T-cell (primary cell): ENCODE results near the gene SHISA8. TPM values are rescaled to one million over a fixed set of nuclear protein-coding genes. Genes with fewer than 3 reads are reported as not detected.
"Not testable (repeated sequence)": the region's sequence is repeated elsewhere in the genome, so short reads cannot be mapped to it uniquely, and the experiment has no call there.

Source experiments
- ATAC-seq, 4 experiments: fragments of 200-7000 bp in 3 of 4; fragments of 150-1000 bp in 1 of 4; cut with Tn5 transposase; replicated peaks in 1 of 4; 1 replicate in 3 of 4; 2 replicates in 1 of 4; pipeline ENCODE4 v1.10.0; 2021; ENCODE audit warnings: moderate library complexity in 3 of 4, mild to moderate bottlenecking in 2 of 4, moderate number of reproducible peaks in 1 of 4
- CTCF ChIA-PET, 2 donors: fragments of 300-600 bp; sonication (Branson Sonifier 250); formaldehyde crosslinking; loops; one replicate each; lab custom pipeline; 2022; ENCODE audit warnings: antibody characterized with exemption in 2 of 2; lab: Charles Lee
- POLR2A ChIA-PET, 2 donors: fragments of 300-600 bp; sonication (Branson Sonifier 250); formaldehyde crosslinking; loops; one replicate each; lab custom pipeline; 2022; ENCODE audit warnings: antibody characterized with exemption in 2 of 2; lab: Charles Lee
- DNase-seq, 35 experiments: peaks; one replicate each; pipeline versions ENCODE4 v3.0.0 to v3.0.0-alpha.2; 2013 to 2023
- H3K27ac ChIP-seq: one replicate; pipeline ENCODE4 v1.5.1; 2013; ENCODE audit warnings: low read length
- H3K27me3 ChIP-seq, 2 experiments: replicated peaks in 1 of 2; 1 replicate in 1 of 2; 2 replicates in 1 of 2; pipeline versions ENCODE4 v1.6.1 to v1.7.0; 2013; ENCODE audit warnings: low read length in 1 of 2, mixed read lengths in 1 of 2; ENCODE audit not compliant: control insufficient read depth in 2 of 2, insufficient read depth in 2 of 2; ENCODE audit errors: extremely low read depth in 1 of 2
- H3K36me3 ChIP-seq, 2 donors: 1 replicate in 1 of 2; 2 replicates in 1 of 2; pipeline versions ENCODE4 v1.6.1 to v1.7.0; 2013; ENCODE audit warnings: low read length in 1 of 2; ENCODE audit not compliant: control insufficient read depth in 2 of 2, insufficient read depth in 1 of 2; ENCODE audit errors: extremely low read depth in 1 of 2
- H3K4me1 ChIP-seq, 2 experiments: 1 replicate in 1 of 2; 2 replicates in 1 of 2; pipeline versions ENCODE4 v1.6.1 to v1.7.0; 2013; ENCODE audit warnings: low read length in 2 of 2, mixed read lengths in 1 of 2; ENCODE audit not compliant: insufficient read depth in 2 of 2, control insufficient read depth in 1 of 2; ENCODE audit errors: extremely low read depth in 1 of 2
- H3K4me3 ChIP-seq, 2 donors: 1 replicate in 1 of 2; 2 replicates in 1 of 2; pipeline versions ENCODE4 v1.5.1 to v1.7.0; 2013; ENCODE audit warnings: mild to moderate bottlenecking in 2 of 2, low read length in 1 of 2, moderate library complexity in 1 of 2; ENCODE audit not compliant: control insufficient read depth in 1 of 2; ENCODE audit errors: extremely low read depth in 1 of 2
- H3K9me3 ChIP-seq: 2 replicates; pipeline ENCODE4 v1.7.0; 2013
- H3K27ac Mint-ChIP-seq, 2 donors: one replicate each; pipeline ENCODE4 v1.8.0; 2020 to 2021; ENCODE audit warnings: mild to moderate bottlenecking in 2 of 2, mixed read lengths in 2 of 2
- H3K27me3 Mint-ChIP-seq, 2 donors: one replicate each; pipeline ENCODE4 v1.8.0; 2021 to 2022; ENCODE audit warnings: mixed read lengths in 2 of 2
- H3K36me3 Mint-ChIP-seq: one replicate; pipeline ENCODE4 v1.8.0; 2021; ENCODE audit warnings: mixed read lengths
- H3K4me1 Mint-ChIP-seq, 3 donors: one replicate each; pipeline ENCODE4 v1.8.0; 2020 to 2022; ENCODE audit warnings: mixed read lengths in 3 of 3, mild to moderate bottlenecking in 1 of 3
- H3K4me3 Mint-ChIP-seq, 3 donors: one replicate each; pipeline ENCODE4 v1.8.0; 2020 to 2022; ENCODE audit warnings: mild to moderate bottlenecking in 3 of 3, mixed read lengths in 3 of 3, moderate library complexity in 3 of 3
- H3K9me3 Mint-ChIP-seq, 3 donors: one replicate each; pipeline ENCODE4 v1.8.0; 2020 to 2022; ENCODE audit warnings: mixed read lengths in 3 of 3
- WGBS: methylation state at CpG from one replicate; pipeline ENCODE4 v1.1.5; 2013; ENCODE audit warnings: missing lambda C conversion rate; ENCODE audit not compliant: insufficient coverage; 5-methylcytosine and 5-hydroxymethylcytosine counted together
- total RNA-seq, 35 experiments: library from RNA in 6 of 35; stranded (reverse) in 6 of 35; fragments of 120-200 nt in 1 of 35; gene quantifications; one replicate each; pipeline versions ENCODE4 v1.2.1 to v1.2.4 and lab custom pipeline; 2013 to 2026

Gene SHISA8
- total RNA-seq, 5 donors from 2014 or later (not counting 1 experiment from before 2014, with no cell fraction given) = 0.56 to 1.2 (median 0.75) TPM; not detected in 1

DNA sequence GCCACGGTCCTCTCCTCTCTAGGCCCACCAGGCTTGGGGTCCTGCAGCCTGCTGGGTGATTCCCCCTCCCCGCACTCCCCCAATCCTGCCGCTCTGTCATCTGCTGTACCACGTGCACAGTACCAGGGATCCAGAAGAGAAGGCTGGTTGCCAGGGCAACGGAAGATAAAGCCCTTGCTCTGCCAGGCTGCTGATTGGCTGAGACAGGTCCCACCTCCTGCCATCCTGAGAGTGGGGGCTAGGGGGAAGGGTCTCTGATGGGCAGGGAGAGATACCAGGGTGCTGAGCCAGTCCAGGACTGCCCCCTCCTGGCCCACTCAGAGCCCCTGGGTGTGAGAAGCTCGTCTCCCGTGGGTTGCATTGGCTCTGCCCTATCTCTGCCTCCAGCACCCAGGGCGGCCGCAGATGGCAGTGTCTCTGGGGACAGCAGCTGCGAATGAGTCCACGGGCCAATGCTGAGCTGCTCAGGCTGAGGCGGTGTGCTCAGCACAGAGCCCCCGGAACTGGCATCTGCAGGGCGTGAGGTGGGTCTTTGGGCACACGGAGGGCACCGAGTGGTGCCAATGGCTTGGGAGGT is 37.1 kb upstream of the SHISA8 start, which contains the start of gene SMIM45:
Gene SMIM45 (plus strand): TSS at position 253 of the 577 bp plus-strand sequence.
- ATAC-seq (no peak), DNase-seq (no peak)
- peaks cover 0 to 8% of the 10 kb centered on the region in 2 experiments for H3K4me1 ChIP-seq
- H3K27me3 ChIP-seq = peaks cover 0 to 4% of the 10 kb centered on the region in 2 experiments
- no peaks in the 10 kb centered on the region for H3K36me3 Mint-ChIP-seq
- no peaks in the 10 kb centered on the region for H3K36me3 ChIP-seq
- no peak within 1 kb of the TSS for H3K27ac ChIP-seq
- H3K27me3 Mint-ChIP-seq = no peaks in the 10 kb centered on the region
- no peak within 1 kb of the TSS for H3K4me3 Mint-ChIP-seq
- ChIA-PET POLR2A (no interaction called here), CTCF (interaction anchor here in 1 of 2 donors (1.0 kb wide), 1 partner anchor 285 kb away, joined by 3 read pairs; no protein-coding TSS in a partner anchor)
- H3K27ac Mint-ChIP-seq = no peak within 1 kb of the TSS
- H3K4me1 Mint-ChIP-seq = peaks cover 3 to 6% (median 5%) of the 10 kb centered on the region in 3 donors
- 83% methylated on average over 13 of the region's 16 CpGs for WGBS
- no peak within 1 kb of the TSS for H3K4me3 ChIP-seq
- no peaks in the 10 kb centered on the region for H3K9me3 ChIP-seq
- H3K9me3 Mint-ChIP-seq = no peaks in the 10 kb centered on the region

DNA sequence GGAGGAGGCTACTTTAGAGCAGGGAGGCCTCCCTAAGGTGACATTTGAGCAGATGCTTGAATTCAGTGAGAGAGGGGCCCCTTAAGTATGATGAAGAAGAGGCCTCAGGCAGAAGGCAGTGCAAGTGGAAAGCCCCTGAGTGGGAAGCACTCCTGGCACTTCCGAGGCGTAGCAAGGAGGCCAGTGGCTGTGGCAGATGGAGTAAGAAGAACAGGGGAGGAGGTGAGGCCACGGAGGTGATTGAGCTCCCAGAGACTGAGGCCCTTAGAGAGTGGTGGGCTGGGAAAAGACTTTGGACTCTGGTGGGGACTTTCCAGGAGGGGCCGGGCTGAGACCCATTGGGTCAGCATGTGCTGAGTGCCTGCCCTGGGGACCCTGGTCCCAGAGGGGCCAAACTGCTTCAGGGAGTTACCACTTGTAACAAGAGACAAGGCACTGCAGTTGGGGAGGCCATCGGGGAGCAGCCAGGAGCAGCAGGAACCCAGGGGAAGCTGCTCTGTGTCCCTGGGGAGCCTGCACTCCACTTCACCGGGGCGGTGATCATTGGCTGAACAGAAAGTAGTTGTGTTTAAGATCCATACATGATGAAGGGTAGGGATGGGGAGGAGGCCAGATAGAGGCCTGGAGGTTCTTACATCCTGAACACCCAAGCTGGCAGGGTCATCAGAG is 34.6 kb upstream of the SHISA8 start:
- ChIA-PET CTCF (no interaction called here), POLR2A (interaction anchor here in 1 of 2 donors (0.6 kb wide), 1 partner anchor 12 kb away, joined by 3 read pairs; no protein-coding TSS in a partner anchor)
- ATAC-seq = no peak
- Mint-ChIP-seq H3K36me3 (no peaks in the 10 kb centered on the region), H3K4me3 (no peak overlapping the region), H3K9me3 (no peaks in the 10 kb centered on the region), H3K27ac (no peak overlapping the region), H3K27me3 (no peaks in the 10 kb centered on the region), H3K4me1 (peaks cover 13 to 18% (median 15%) of the 10 kb centered on the region in 3 donors)
- no peaks in the 10 kb centered on the region for H3K36me3 ChIP-seq
- no peak overlapping the region for H3K4me3 ChIP-seq
- H3K27ac ChIP-seq = no peak overlapping the region
- no peak for DNase-seq
- H3K27me3 ChIP-seq = peaks cover 0 to 12% of the 10 kb centered on the region in 2 experiments
- peaks cover 0 to 25% of the 10 kb centered on the region in 2 experiments for H3K4me1 ChIP-seq
- H3K9me3 ChIP-seq = no peaks in the 10 kb centered on the region
- WGBS = 86% methylated on average over 7 of the region's 7 CpGs

DNA sequence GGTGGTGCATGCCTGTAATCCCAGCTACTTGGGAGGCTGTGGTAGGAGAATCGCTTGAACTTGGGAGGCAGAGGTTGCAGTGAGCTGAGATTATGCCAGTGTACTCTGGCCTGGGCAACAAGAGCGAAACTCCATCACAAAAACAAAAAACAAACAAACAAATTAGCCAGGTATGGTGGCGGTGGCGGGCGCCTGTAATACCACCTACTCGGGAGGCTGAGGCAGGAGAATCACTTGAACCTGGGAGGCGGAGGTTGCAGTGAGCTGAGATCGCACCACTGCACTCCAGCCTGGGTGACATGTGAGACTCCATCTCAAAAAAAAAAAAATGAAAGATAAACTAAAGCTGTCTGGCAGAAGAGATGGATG is 34.0 kb upstream of the SHISA8 start:
- ATAC-seq, H3K4me3 ChIP-seq, H3K27ac Mint-ChIP-seq, H3K27me3 Mint-ChIP-seq, DNase-seq, H3K36me3 Mint-ChIP-seq, H3K4me3 Mint-ChIP-seq, POLR2A ChIA-PET, H3K9me3 ChIP-seq, H3K36me3 ChIP-seq, H3K27ac ChIP-seq, H3K9me3 Mint-ChIP-seq: not testable (repeated sequence)
- Histone ChIP-seq H3K27me3 (peaks cover 0 to 12% of the 10 kb centered on the region in 2 experiments), H3K4me1 (peaks cover 0 to 25% of the 10 kb centered on the region in 2 experiments)
- CTCF ChIA-PET = interaction anchor here in 1 of 2 donors (0.8 kb wide), 1 partner anchor 551 kb away, joined by 3 read pairs; no protein-coding TSS in a partner anchor
- peaks cover 13 to 18% (median 15%) of the 10 kb centered on the region in 3 donors for H3K4me1 Mint-ChIP-seq
- 100% methylated on average over 5 of the region's 8 CpGs for WGBS

DNA sequence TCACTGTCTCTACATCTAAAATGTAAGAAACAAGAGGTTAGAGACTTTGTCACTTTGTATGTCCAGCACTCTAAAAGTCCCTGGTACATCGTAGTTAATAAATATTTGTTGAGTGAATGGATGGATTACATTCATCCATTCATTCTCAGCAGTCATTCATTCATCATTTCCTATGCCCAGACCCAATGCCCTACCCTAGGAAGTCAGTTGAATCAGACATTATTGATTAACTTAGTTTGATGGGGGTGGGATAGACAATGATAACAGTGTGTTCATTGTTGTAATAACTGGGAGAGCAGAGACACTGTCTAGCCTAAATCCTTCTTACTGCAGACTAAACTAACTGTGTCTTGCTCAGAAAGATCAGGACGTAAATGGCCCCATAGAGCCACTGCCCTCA is 33.3 kb upstream of the SHISA8 start:
- CTCF ChIA-PET = interaction anchor here in 1 of 2 donors (0.6 to 2.4 kb wide), 4 partner anchors 251 to 551 kb away, joined by 3 to 8 read pairs (median 4); no protein-coding TSS in a partner anchor
- POLR2A ChIA-PET = no interaction called here
- H3K4me3 Mint-ChIP-seq = peak overlapping the region in 1 of 3 donors; percentile 85

DNA sequence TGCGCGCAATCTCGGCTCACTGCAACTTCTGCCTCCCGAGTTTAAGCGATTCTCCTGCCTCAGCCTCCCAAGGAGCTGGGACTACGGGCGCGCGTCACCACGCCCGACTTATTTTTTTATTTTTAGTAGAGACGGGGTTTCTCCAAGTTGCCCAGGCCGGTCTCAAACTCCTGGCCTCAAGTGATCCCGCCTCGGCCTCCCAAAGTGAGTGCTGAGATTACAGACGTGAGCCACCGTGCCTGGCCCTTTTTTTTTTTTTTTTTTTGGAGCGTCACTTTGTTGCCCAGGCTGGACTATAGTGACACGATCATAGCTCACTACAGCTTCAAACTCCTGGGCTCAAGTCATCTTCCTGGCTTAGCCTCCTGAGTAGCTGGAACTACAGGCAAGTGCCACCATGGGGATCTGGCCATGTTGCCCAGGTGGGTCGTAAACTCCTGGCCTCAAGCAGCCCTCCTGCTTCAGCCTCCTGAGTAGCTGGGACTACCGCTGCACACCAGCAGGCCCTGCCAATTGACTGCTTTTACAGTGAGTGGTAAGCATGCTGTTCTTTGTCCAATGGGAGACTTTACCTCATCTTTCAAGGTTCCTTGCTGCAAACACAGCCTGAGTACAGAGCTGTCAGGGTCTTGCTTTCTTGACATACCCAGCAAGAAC is 32.7 kb upstream of the SHISA8 start:
- POLR2A ChIA-PET = interaction anchor here (0.6 to 0.7 kb wide), 2 partner anchors 108 to 165 kb away, joined by 3 to 6 read pairs; no protein-coding TSS in a partner anchor
- H3K27ac ChIP-seq = no peak overlapping the region
- CTCF ChIA-PET = interaction anchor here in 1 of 2 donors (0.6 to 2.4 kb wide), 7 partner anchors 9 to 674 kb away, joined by 3 to 8 read pairs (median 4); no protein-coding TSS in a partner anchor
- H3K9me3 ChIP-seq = no peaks in the 10 kb centered on the region
- Mint-ChIP-seq H3K27ac (no peak overlapping the region), H3K4me1 (peaks cover 13 to 18% (median 15%) of the 10 kb centered on the region in 3 donors), H3K9me3 (no peaks in the 10 kb centered on the region), H3K27me3 (no peaks in the 10 kb centered on the region), H3K4me3 (peak overlapping the region; percentile 83 to 89 (median 85)), H3K36me3 (no peaks in the 10 kb centered on the region)
- no peaks in the 10 kb centered on the region for H3K36me3 ChIP-seq
- peaks cover 0 to 25% of the 10 kb centered on the region in 2 experiments for H3K4me1 ChIP-seq
- 68% methylated on average over 9 of the region's 21 CpGs for WGBS
- peak overlapping the region; percentile 80 to 87 for H3K4me3 ChIP-seq
- H3K27me3 ChIP-seq = peaks cover 0 to 12% of the 10 kb centered on the region in 2 experiments
- ATAC-seq (no peak), DNase-seq (no peak)

More for the DNA sequence above, 33.3 kb upstream of the SHISA8 start:
- H3K36me3 Mint-ChIP-seq = no peaks in the 10 kb centered on the region
- H3K27me3 ChIP-seq = peaks cover 0 to 12% of the 10 kb centered on the region in 2 experiments
- H3K4me1 Mint-ChIP-seq = peaks cover 13 to 18% (median 15%) of the 10 kb centered on the region in 3 donors
- H3K9me3 ChIP-seq = no peaks in the 10 kb centered on the region
- no peak for DNase-seq
- WGBS = no CpG with 5 or more reads among the region's 2 CpGs
- no peaks in the 10 kb centered on the region for H3K36me3 ChIP-seq
- H3K4me3 ChIP-seq = no peak overlapping the region
- no peak overlapping the region for H3K27ac Mint-ChIP-seq
- H3K4me1 ChIP-seq = peaks cover 0 to 25% of the 10 kb centered on the region in 2 experiments
- ATAC-seq = no peak
- no peaks in the 10 kb centered on the region for H3K27me3 Mint-ChIP-seq
- H3K9me3 Mint-ChIP-seq = no peaks in the 10 kb centered on the region
- H3K27ac ChIP-seq = no peak overlapping the region
